HCT116 (cell line): Measurements from ENCODE around the gene RFX2. TPM values are rescaled to one million over a fixed set of nuclear protein-coding genes. Genes with fewer than 3 reads are reported as not detected.

Experiments used
- ATAC-seq: fragments of 200-7000 bp; cut with Tn5 transposase; 2 replicates; pipeline ENCODE4 v1.9.1; 2020; ENCODE audit warnings: mild to moderate bottlenecking, moderate library complexity
- BruUV-seq: library from RNA; stranded (reverse); fragments of 400-500 nt; replicated peaks from 2 replicates; lab custom pipeline; 2021; lab: Mats Ljungman, UMichigan
- CTCF ChIA-PET: fragments of 300-600 bp; sonication (Branson Sonifier 250); formaldehyde crosslinking; loops from one replicate; lab custom pipeline; 2021; ENCODE audit warnings: antibody characterized with exemption; lab: Charles Lee
- POLR2A ChIA-PET: fragments of 300-600, 350-600 bp; sonication (Branson Sonifier 250); formaldehyde crosslinking; loops from one replicate; lab custom pipeline; 2021; ENCODE audit warnings: antibody characterized with exemption; lab: Charles Lee
- RAD21 ChIA-PET, 2 experiments: fragments of 300-600 bp; sonication (Branson Sonifier 250); formaldehyde crosslinking; loops; one replicate each; lab custom pipeline; 2023; ENCODE audit warnings: low total read pairs in 2 of 2; ENCODE audit not compliant: uncharacterized antibody in 2 of 2, unreplicated experiment in 2 of 2, low non-redundant PET in 1 of 2; lab: Charles Lee
- DNase-seq: peaks from one replicate; pipeline ENCODE4 v3.0.0-alpha.2; 2010; ENCODE audit warnings: low read depth, low spot score
- H2AFZ ChIP-seq: fragments of 200-600 bp; shearing (Covaris generic), sonication (generic); 2 replicates; pipeline ENCODE4 v1.6.1; 2017; ENCODE audit warnings: low read depth, mixed run types, mixed read lengths, antibody characterized with exemption, low read length; ENCODE audit not compliant: poor library complexity, severe bottlenecking
- H3K27ac ChIP-seq: 2 replicates; pipeline ENCODE4 v1.5.1; 2012; ENCODE audit warnings: low read depth, low read length
- H3K27me3 ChIP-seq: fragments of 200-600 bp; sonication (generic); 2 replicates; pipeline ENCODE4 v1.6.1; 2016; ENCODE audit warnings: mixed run types, low read length, mixed read lengths; ENCODE audit not compliant: insufficient read depth
- H3K36me3 ChIP-seq, 2 experiments: fragments of 200-500 bp in 1 of 2; fragments of 200-600 bp in 1 of 2; sonication (Bioruptor generic) in 1 of 2; sonication (generic) in 1 of 2; 2 replicates each; pipeline versions ENCODE4 v1.5.1 to v1.6.1; 2014 to 2016; ENCODE audit warnings: low read length in 2 of 2, inconsistent platforms in 1 of 2, mixed read lengths in 1 of 2, mixed run types in 1 of 2; ENCODE audit not compliant: insufficient read depth in 2 of 2, control insufficient read depth in 1 of 2
- H3K4me1 ChIP-seq, 2 experiments: fragments of 200-600 bp in 1 of 2; sonication (generic) in 1 of 2; 2 replicates each; pipeline versions ENCODE4 v1.5.1 to v1.6.1; 2012 to 2017; ENCODE audit warnings: low read length in 2 of 2, inconsistent platforms in 1 of 2, mild to moderate bottlenecking in 1 of 2, mixed read lengths in 1 of 2, mixed run types in 1 of 2, moderate library complexity in 1 of 2; ENCODE audit not compliant: insufficient read depth in 2 of 2, control insufficient read depth in 1 of 2
- H3K4me2 ChIP-seq: fragments of 200-600 bp; sonication (generic); 2 replicates; pipeline ENCODE4 v1.6.1; 2017; ENCODE audit warnings: mixed run types, low read length, mixed read lengths
- H3K4me3 ChIP-seq, 2 experiments: fragments of 200-600 bp in 1 of 2; sonication (generic) in 1 of 2; replicated peaks in 1 of 2; 2 replicates each; pipeline ENCODE4 v1.5.1; 2011 to 2016; ENCODE audit warnings: low read length in 2 of 2, control low read depth in 1 of 2, low read depth in 1 of 2, mild to moderate bottlenecking in 1 of 2, mixed read lengths in 1 of 2, mixed run types in 1 of 2
- H3K79me2 ChIP-seq: fragments of 200-600 bp; sonication (generic); 2 replicates; pipeline ENCODE4 v1.6.1; 2017; ENCODE audit warnings: mild to moderate bottlenecking, mixed run types, low read length, moderate library complexity, mixed read lengths; ENCODE audit not compliant: insufficient read depth
- H3K9ac ChIP-seq: fragments of 200-600 bp; sonication (generic); 2 replicates; pipeline ENCODE4 v1.6.1; 2016; ENCODE audit warnings: low read length, mixed read lengths
- H3K9me2 ChIP-seq: fragments of 200-600 bp; sonication (generic), shearing (Covaris generic); 2 replicates; pipeline ENCODE4 v1.6.1; 2017; ENCODE audit warnings: mixed run types, mild to moderate bottlenecking, moderate library complexity; ENCODE audit not compliant: insufficient read depth
- H3K9me3 ChIP-seq, 2 experiments: fragments of 200-500 bp in 1 of 2; fragments of 200-600 bp in 1 of 2; sonication (Bioruptor generic) in 1 of 2; sonication (generic) in 1 of 2; 2 replicates each; pipeline ENCODE4 v1.6.1; 2014 to 2017; ENCODE audit warnings: low read length in 2 of 2, mixed read lengths in 2 of 2, inconsistent platforms in 1 of 2, low read depth in 1 of 2, mild to moderate bottlenecking in 1 of 2, mixed run types in 1 of 2, moderate library complexity in 1 of 2; ENCODE audit not compliant: control insufficient read depth in 1 of 2, insufficient read depth in 1 of 2
- H4K20me1 ChIP-seq: fragments of 200-600 bp; sonication (generic), shearing (Covaris generic); 2 replicates; pipeline ENCODE4 v1.6.1; 2017; ENCODE audit warnings: mixed run types, mild to moderate bottlenecking, moderate library complexity; ENCODE audit not compliant: insufficient read depth
- ATF3 ChIP-seq: IDR thresholded peaks from 2 replicates; pipeline ENCODE4 v1.6.1; 2012
- CTCF ChIP-seq, 3 experiments: fragments of 200-600 bp in 1 of 3; sonication (generic) in 1 of 3; IDR thresholded peaks in 2 of 3; conservative IDR thresholded peaks in 1 of 3; 2 replicates each; pipeline ENCODE4 v1.5.1; 2012 to 2017; ENCODE audit warnings: low read depth in 2 of 3, low read length in 2 of 3, antibody characterized with exemption in 1 of 3, borderline replicate concordance in 1 of 3, control low read depth in 1 of 3, mild to moderate bottlenecking in 1 of 3, mixed read lengths in 1 of 3, mixed run types in 1 of 3, moderate library complexity in 1 of 3; ENCODE audit not compliant: insufficient read depth in 1 of 3
- EGR1 ChIP-seq: IDR thresholded peaks from 2 replicates; pipeline ENCODE4 v1.6.1; 2012; ENCODE audit warnings: low read depth
- ELF1 ChIP-seq: IDR thresholded peaks from 2 replicates; pipeline ENCODE4 v1.6.1; 2012; ENCODE audit warnings: low read depth, borderline replicate concordance
- EZH2 ChIP-seq: fragments of 200-600 bp; sonication (generic); IDR thresholded peaks from 2 replicates; pipeline ENCODE4 v1.6.1; 2017; ENCODE audit warnings: antibody characterized with exemption, mixed run types
- EZH2phosphoT487 ChIP-seq: fragments of 200-600 bp; IDR thresholded peaks from 2 replicates; pipeline ENCODE4 v1.6.1; 2018; ENCODE audit warnings: antibody characterized with exemption, borderline replicate concordance
- JUND ChIP-seq: IDR thresholded peaks from 2 replicates; pipeline ENCODE4 v1.6.1; 2012
- POLR2A ChIP-seq: IDR thresholded peaks from 2 replicates; pipeline ENCODE4 v1.7.0; 2011; ENCODE audit warnings: borderline replicate concordance; ENCODE audit not compliant: insufficient read depth, insufficient read length; ENCODE audit errors: extremely low read depth
- RAD21 ChIP-seq: IDR thresholded peaks from 2 replicates; pipeline ENCODE4 v1.6.1; 2012; ENCODE audit warnings: low read depth, mild to moderate bottlenecking
- SIN3A ChIP-seq: IDR thresholded peaks from 2 replicates; pipeline ENCODE4 v1.6.1; 2012; ENCODE audit warnings: low read depth
- SP1 ChIP-seq: IDR thresholded peaks from 2 replicates; pipeline ENCODE4 v1.6.1; 2012; ENCODE audit warnings: low read depth
- SRF ChIP-seq: IDR thresholded peaks from 2 replicates; pipeline ENCODE4 v1.6.1; 2012; ENCODE audit warnings: low read depth
- ZBTB33 ChIP-seq: IDR thresholded peaks from 2 replicates; pipeline ENCODE4 v1.6.1; 2011; ENCODE audit warnings: mild to moderate bottlenecking, low read length, moderate library complexity; ENCODE audit not compliant: insufficient replicate concordance; ENCODE audit errors: extremely low read depth
- ZFX ChIP-seq: fragments of 450-650 bp; IDR thresholded peaks from 2 replicates; pipeline ENCODE4 v1.6.1; 2017
- intact Hi-C: fragments of 100-400 bp; cut with micrococcal nuclease; formaldehyde crosslinking; loops from 2 replicates; pipeline ENCODE4 v1.10.0; 2022
- total RNA-seq: library from RNA; stranded (reverse); gene quantifications from one replicate; pipeline ENCODE4 v1.2.1, GENCODE V29; 2021; ENCODE audit not compliant: unreplicated experiment

Gene RFX2
- total RNA-seq, 1 experiment from 2014 or later: 13.7 TPM

GRCh38 chr19:5994405-5995165 lies 115.7 kb downstream of the RFX2 start (continued):
- TF ChIP-seq SRF (no peak), EZH2 (no peak), POLR2A (no peak), CTCF (IDR thresholded peaks at IDR 0.05 in 2 of 3, conservative IDR thresholded peaks at IDR 0.05 in 1 of 3; ENCODE audit: borderline replicate concordance in 1 of 3, insufficient read depth in 1 of 3, low read depth in 2 of 3, low read length in 2 of 3) (no peak)
- TF ChIP-seq, all 23 proteins: peak for 0

GRCh38 chr19:5993648-5994358 lies 116.5 kb downstream of the RFX2 start:
- Histone ChIP-seq H3K9me2 (no peaks in the 10 kb centered on the region), H3K9ac (no peak overlapping the region), H3K4me2 (no peak overlapping the region), H3K36me3 (no peaks in the 10 kb centered on the region), H4K20me1 (no peaks in the 10 kb centered on the region), H3K79me2 (no peaks in the 10 kb centered on the region), H3K27ac (no peak overlapping the region), H3K4me3 (no peak overlapping the region), H3K9me3 (no peaks in the 10 kb centered on the region), H3K27me3 (no peaks in the 10 kb centered on the region), H2AFZ (no peak overlapping the region), H3K4me1 (peaks cover 0 to 6% of the 10 kb centered on the region in 2 experiments; a peak in 1 of 4 replicates)
- ATAC-seq: no peak
- ChIA-PET RAD21 (no interaction called here), POLR2A (no interaction called here), CTCF (no interaction called here)
- intact Hi-C loops: no loop called here
- BruUV-seq: no TSS peak
- no peak for DNase-seq
- TF ChIP-seq ZBTB33: no peak
- no peak for TF ChIP-seq SP1
- no peak for TF ChIP-seq SIN3A
- no peak for TF ChIP-seq POLR2A
- TF ChIP-seq ELF1: no peak
- TF ChIP-seq RAD21: no peak
- no peak for TF ChIP-seq ATF3
- TF ChIP-seq EGR1: no peak
- TF ChIP-seq CTCF (IDR thresholded peaks at IDR 0.05 in 2 of 3, conservative IDR thresholded peaks at IDR 0.05 in 1 of 3; ENCODE audit: borderline replicate concordance in 1 of 3, insufficient read depth in 1 of 3, low read depth in 2 of 3, low read length in 2 of 3): no peak
- TF ChIP-seq EZH2phosphoT487: no peak
- TF ChIP-seq JUND: no peak
- TF ChIP-seq ZFX: no peak
- no peak for TF ChIP-seq EZH2
